Erythroblast (primary cell): ENCODE measurements around the gene MBP.

Source experiments
- GATA1 ChIP-seq: IDR thresholded peaks from 2 replicates; pipeline ENCODE4 v1.6.1; 2011; ENCODE audit warnings: low read depth, mild to moderate bottlenecking, control low read depth, low read length, moderate library complexity
- POLR2A ChIP-seq: IDR thresholded peaks from 2 replicates; pipeline ENCODE4 v1.6.1; 2011; ENCODE audit warnings: mild to moderate bottlenecking, low read length

DNA sequence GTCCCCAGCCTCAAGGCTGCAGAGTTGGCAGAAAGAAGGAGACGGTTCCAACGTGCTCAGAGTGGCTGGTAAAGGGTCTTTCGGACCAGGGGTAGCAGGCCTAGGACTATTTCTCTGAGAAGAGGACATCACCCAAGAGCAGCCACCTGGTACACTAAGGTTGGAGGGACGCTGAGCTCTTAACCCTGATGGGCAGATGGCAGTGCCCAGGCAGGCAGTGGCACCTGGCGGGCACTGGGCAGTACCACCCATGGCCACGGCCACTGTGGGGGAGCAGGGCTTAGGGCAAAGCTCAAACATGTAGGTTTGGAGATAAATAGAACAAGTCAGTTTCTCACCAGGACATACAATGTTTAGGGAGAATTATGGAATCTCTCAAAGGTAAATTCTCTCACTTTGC is 53.5 kb downstream of the MBP start:
- TF ChIP-seq POLR2A = no peak
- no peak for TF ChIP-seq GATA1
